Stimulated activated CD4-positive, alpha-beta T cell treated with anti-CD3 and anti-CD28 coated beads, Interleukin-12 subunit alpha, Interleukin-12 subunit beta, amount 100 ng/mL, for 24 hours (primary cell): ENCODE results near the gene E2F1.
"Not testable (repeated sequence)": the region's sequence is repeated elsewhere in the genome, so short reads cannot be mapped to it uniquely, and the experiment has no call there.

Source experiments
- DNase-seq, 2 experiments: peaks; one replicate each; pipeline ENCODE4 v3.0.0-alpha.2; 2020; ENCODE audit warnings: low read depth in 2 of 2

E2F1 gene

GRCh38 chr20:33710681-33711445 is 24.7 kb upstream of the E2F1 start:
- DNase-seq, result no peak

DNA sequence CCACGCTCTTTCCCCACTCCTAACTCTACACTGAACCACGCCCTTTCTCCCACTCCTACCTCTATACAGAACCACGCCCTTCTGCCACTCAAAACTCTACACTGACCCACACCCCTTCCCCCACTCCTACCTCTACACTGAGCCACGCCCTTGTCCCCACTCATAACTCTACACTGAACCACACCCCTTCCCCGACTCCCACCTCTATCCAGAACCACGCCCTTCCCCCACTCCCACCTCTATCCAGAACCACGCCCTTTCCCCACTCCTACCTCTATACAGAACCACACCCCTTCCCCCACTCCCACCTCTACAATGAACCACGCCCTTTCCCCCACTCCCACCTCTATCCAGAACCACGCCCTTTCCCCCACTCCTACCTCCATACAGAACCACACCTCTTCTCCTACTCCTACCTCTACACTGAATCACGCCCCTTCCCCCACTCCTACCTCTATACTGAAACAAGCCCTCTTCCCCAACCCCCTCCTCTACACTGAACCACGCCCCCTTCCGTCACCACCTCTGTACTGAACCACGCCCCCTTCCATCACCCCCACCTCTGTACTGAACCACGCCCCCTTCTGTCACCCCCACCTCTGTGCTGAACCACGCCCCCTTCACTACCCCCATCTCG is 23.8 kb upstream of the E2F1 start:
- no peak for DNase-seq

DNA sequence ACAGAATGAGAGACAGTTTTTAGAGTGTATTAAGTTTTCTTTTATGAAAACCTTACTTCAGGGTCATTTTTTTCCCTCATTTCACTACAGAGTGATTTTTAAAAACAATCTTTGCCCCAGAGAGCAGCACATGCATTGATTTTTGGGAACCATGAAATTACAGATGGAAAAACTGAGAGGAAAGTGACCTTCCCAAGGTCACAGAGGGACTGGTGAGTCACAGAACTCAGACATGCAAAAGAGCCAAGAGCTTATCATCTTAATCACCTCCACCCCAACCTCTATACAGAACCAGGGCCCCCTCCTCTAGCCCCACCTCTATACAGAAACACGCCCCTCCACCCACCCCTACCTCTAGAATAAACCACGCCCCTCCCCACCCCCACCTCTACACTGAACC is 23.2 kb upstream of the E2F1 start:
- no peak for DNase-seq

DNA sequence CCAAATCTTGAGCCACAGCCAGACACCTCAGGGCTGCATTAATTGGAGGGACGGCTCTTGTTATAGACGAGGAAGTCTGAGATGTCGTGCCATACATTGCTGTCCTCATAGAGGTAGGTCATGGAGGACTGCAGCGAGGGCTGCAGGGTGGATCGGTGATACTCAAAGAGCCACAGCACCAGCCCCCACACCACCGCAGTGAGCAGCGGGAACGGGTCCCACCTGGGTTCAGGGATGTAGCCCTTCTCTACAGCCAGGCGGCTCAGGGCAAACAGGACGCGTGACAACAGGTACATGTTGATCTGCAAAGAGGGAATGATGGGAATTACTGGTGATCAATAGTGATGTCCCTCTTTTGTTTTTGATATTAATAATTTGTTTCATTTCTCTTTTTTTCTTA is 21.5 kb upstream of the E2F1 start:
- DNase-seq, result no peak

GRCh38 chr20:33704197-33704924 is 18.2 kb upstream of the E2F1 start:
- DNase-seq, result no peak

DNA sequence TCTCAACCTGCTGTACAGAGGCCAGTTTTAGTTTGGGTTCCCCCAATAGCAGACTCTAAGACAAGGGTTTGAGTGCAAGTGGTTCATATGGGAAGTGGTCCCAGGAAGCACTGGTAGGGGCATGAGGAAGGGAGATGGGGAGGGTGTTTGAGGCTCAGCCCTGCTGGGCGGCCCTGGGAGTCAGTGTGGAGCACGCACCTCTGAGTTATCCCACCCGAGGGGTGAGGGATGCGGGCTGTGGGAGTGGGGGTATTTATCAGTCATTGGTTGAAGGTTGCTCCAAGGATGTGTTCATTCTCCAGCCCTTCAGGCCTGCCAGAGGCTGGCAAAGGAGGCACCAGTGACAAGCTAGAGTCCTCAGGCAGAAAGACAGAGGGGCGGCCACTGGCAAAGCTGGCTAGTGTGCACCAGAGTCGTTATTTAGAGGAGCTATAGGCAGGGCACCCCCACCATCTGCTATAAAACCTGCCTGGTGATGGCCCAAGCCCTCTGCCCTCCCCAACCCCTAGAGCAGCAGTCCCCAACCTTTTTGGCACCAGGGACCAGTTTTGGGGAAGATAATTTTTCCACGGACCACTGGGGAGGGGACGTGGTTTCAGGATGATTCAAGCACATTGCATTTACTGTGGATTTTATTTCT is 17.4 kb upstream of the E2F1 start:
- DNase-seq, result no peak

- no peak for DNase-seq
These were observed 16.7 kb upstream of the E2F1 start for GRCh38 chr20:33702861-33703260.

- DNase-seq, result no peak
These were observed 15.7 kb upstream of the E2F1 start for GRCh38 chr20:33701629-33702450.

DNA sequence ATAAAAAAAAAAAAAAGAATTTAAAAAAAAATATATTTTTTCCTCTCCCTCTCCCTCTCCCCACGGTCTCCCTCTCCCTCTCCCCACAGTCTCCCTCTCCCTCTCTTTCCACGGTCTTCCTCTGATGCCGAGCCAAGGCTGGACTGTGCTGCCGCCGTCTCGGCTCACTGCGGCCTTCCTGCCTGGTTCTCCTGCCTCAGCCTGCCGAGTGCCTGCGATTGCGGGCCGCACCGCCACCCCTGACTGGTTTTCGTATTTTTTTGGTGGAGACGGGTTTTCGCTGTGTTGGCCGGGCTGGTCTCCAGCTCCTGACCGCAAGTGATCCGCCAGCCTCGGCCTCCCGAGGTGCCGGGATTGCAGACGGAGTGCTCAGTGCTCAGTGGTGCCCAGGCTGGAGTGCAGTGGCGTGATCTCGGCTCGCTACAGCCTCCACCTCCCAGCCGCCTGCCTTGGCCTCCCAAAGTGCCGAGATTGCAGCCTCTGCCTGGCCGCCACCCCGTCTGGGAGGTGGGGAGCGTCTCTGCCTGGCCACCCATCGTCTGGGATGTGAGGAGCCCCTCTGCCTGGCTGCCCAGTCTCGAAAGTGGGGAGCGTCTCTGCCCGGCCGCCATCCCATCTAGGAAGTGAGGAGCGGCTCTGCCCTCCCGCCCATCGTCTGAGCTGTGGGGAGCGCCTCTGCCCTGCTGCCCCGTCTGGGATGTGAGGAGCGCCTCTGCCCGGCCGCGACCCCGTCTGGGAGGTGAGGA is 14.7 kb upstream of the E2F1 start:
- not testable (repeated sequence) for DNase-seq

- DNase-seq, result not testable (repeated sequence)
These were observed 12.8 kb upstream of the E2F1 start for GRCh38 chr20:33698966-33699365.

GRCh38 chr20:33697129-33697528 is 10.9 kb upstream of the E2F1 start:
- no peak for DNase-seq

- no peak for DNase-seq
These were observed 10.3 kb upstream of the E2F1 start for GRCh38 chr20:33696448-33696847.

GRCh38 chr20:33694639-33695012 is 8.4 kb upstream of the E2F1 start:
- DNase-seq, result no peak

DNA sequence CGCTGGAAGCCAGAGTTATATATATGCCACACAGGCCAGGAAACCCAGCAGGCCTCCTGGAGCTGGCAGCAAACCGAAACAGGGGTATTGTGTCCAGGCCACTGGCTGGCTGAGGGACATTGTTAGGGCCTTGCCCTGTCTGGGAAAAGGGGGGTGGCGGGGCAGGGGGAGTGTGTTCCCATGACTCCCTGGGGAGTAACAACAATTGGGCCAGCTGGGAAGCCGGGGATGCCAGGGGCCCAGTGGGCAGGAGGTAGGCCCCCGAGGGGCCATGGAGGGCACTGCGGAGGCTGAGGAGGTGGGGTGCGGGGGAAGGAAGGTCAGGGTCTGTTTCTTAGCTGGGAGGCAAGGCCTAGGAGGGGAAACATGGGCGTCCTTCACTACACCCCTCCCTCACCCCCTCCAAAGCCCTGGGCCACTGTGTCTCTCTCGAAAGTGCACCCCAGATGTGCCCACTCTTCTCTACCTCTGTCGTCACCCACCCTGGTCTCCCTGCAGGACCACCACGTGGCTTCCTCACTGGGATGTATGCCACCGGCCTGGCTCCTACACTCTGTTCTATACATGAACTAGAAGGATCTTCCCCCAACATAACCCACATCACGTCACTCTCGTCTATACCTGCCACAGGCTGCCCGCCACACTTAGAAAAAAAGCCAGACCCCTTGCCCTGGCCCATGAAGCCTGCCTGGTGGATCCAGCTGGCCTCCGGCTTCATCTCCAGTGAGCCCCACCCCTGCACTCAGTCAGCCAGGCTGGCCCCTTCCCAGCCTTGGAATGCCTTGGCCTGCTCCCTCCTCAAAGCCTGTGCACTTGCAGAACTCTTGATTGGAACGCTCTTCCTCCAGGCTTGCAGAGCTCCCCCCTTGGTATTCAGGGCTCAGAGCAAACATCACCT is 7.8 kb upstream of the E2F1 start:
- no peak for DNase-seq

DNA sequence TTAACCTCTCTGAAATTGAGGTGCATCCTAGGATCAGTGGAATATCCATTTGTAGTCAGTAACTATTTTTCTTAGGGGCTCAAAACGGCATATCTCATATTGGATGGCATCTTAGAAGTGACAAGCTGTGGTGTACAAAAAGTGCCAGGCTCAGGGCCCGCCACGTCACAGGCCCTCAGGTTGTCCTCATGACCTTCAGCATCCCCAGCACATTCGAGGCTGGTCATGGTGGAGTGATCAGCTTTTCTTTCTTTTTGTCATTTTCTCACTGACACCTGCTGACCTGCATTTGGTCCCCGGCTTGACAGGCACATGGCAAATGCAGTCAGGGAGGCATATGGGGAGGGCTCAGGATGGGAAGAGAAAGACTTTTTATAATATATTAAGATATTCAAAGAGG is 7.1 kb upstream of the E2F1 start:
- no peak for DNase-seq

DNA sequence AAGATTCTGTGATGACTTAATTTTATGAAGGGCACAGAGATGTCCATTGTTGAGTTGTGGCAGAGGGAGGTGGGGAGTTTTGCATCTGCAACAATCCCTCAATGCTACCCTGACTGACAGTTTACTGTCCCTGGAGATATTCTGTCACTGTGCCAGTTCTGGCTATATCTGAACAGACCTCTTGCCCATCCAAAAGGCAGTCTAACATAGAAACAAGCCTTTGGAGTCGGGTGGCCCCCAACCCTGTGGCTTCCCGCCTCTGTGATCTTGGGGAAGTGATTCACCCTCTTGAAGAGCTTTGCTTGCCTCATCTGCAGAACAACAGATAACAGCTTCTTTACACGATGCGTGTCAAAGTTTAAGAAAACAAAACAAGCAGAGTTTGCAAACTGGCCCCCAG is 3.8 kb upstream of the E2F1 start:
- no peak for DNase-seq

DNA sequence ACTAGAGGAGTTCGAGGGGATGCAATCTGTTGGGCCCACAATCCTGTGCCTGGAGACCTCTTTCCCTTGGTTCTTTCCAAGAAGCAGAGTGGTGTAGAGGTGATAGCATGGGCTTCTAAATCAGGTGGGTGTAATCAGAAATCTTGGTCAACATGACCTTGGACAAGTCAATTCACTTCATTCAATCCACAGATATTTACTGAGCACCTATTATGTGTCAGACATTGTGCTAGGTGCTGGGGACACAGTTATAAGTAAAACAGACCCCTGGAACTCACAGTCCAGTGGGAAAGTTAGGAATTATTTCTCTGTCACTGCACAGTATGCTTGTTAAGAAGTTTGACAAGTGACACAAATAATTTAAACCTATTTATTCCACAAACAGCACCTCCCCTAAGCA is 3.3 kb upstream of the E2F1 start:
- DNase-seq, result no peak

DNA sequence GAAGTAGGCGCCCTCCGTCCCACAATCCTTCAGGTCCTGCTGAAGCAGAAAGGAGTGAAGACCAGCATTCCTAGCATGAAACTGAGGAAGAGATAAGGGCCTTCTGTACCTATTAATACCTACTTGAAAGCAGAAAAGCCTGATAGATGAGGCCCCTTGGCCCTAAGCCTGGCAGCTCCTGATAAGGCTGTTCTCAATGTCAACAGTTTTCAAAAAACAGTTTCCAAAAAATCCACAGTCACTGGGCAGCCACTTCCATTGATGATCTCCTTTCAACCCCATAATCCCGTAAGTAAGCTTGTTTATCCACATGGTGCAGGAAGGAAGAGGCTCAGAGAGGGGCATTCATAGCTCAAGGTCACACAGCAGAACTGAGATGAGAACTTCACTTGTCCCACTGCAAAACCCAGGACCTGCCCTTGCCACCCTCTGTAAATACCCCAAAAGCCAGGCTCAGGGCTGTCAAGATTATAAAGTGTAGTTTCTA is 2.8 kb upstream of the E2F1 start:
- no peak for DNase-seq
